Measurements from ENCODE around the gene TENT5C.

Gene TENT5C

DNA sequence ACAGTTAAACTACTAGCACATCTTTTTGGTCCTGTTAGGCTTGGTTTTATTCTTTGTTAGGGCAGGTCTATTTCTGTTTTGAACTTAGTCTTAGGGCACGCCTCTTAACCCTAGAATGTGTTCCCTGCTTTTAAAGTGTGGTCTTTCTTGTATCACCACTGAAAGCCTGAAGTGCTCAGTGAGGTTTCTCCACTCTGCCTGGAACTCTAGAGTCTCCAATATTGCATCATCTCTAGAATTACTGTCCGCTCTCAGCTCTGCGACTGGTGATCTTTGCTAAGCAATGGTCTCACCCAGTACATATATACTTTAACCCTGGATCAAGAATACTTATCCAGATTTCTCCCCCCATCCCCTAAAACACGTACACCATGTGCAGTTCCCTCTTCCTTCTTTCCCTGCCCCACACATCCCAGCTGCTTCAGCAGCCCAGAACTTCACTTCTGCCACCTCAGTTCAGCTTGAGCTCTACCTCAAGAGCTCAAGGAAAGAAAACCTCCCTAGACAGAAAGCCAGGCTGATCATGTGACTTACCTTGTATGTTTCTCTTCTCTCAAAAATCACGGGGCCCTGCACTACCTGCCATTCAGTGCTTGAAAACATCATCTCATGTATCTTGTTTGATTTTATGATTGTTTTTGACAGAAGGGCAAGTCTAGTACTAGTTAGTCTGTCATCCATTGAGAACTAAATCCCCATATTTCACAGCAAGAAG is 59.9 kb downstream of the TENT5C start:
- TF ChIP-seq, protein P1, sequence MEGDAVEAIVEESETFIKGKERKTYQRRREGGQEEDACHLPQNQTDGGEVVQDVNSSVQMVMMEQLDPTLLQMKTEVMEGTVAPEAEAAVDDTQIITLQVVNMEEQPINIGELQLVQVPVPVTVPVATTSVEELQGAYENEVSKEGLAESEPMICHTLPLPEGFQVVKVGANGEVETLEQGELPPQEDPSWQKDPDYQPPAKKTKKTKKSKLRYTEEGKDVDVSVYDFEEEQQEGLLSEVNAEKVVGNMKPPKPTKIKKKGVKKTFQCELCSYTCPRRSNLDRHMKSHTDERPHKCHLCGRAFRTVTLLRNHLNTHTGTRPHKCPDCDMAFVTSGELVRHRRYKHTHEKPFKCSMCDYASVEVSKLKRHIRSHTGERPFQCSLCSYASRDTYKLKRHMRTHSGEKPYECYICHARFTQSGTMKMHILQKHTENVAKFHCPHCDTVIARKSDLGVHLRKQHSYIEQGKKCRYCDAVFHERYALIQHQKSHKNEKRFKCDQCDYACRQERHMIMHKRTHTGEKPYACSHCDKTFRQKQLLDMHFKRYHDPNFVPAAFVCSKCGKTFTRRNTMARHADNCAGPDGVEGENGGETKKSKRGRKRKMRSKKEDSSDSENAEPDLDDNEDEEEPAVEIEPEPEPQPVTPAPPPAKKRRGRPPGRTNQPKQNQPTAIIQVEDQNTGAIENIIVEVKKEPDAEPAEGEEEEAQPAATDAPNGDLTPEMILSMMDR (IDR thresholded peaks at IDR 0.05; ENCODE audit: unreplicated experiment in 3 of 3): no peak
- Mint-ChIP-seq H3K4me1 (no peaks in the 10 kb centered on the region), H3K4me3 (no peak overlapping the region), H3K27me3 (ENCODE audit: low read depth) (peaks cover 3% of the 10 kb centered on the region), H3K36me3 (ENCODE audit: low read depth) (no peaks in the 10 kb centered on the region), H3K9me3 (peaks cover 6% of the 10 kb centered on the region), H3K27ac (no peak overlapping the region)

DNA sequence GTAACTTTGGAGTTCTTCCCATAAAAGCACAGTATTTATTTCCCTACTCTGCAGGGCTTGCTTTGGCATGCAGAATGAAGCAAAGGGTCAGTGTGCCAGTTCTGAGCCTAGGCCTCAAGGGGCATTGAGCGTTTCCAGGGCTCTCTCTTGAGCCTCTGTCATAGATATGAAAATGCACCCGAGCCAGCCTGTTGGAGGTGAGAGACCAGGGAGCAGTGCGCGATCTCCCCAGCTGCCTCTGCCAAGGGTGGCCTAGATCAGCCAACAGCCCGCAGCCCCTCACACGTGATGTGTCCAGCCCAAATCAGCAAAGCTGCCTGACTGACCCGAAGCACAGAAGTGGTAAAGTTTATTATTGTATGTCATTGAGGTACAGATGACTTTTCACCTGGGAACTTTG is 63.7 kb downstream of the TENT5C start:
- peaks cover 4% of the 10 kb centered on the region for H3K4me1 Mint-ChIP-seq
- H3K36me3 Mint-ChIP-seq (ENCODE audit: low read depth): no peaks in the 10 kb centered on the region
- H3K27me3 Mint-ChIP-seq (ENCODE audit: low read depth): peaks cover 13% of the 10 kb centered on the region
- no peak overlapping the region for H3K4me3 Mint-ChIP-seq
- TF ChIP-seq, protein P1 (IDR thresholded peaks at IDR 0.05; ENCODE audit: unreplicated experiment in 3 of 3): no peak
- H3K27ac Mint-ChIP-seq: no peak overlapping the region
- no peaks in the 10 kb centered on the region for H3K9me3 Mint-ChIP-seq

- Mint-ChIP-seq H3K9me3 (no peaks in the 10 kb centered on the region), H3K4me1 (peaks cover 4% of the 10 kb centered on the region), H3K36me3 (ENCODE audit: low read depth) (no peaks in the 10 kb centered on the region), H3K27me3 (ENCODE audit: low read depth) (peaks cover 13% of the 10 kb centered on the region), H3K27ac (no peak overlapping the region), H3K4me3 (no peak overlapping the region)
- TF ChIP-seq, protein P1 (IDR thresholded peaks at IDR 0.05; ENCODE audit: unreplicated experiment in 3 of 3): no peak
These were observed 65.3 kb downstream of the TENT5C start for GRCh38 chr1:117670976-117671780.

GRCh38 chr1:117671781-117672501 is 66.1 kb downstream of the TENT5C start:
- Mint-ChIP-seq H3K4me3 (no peak overlapping the region), H3K9me3 (no peaks in the 10 kb centered on the region), H3K4me1 (peaks cover 4% of the 10 kb centered on the region), H3K36me3 (ENCODE audit: low read depth) (no peaks in the 10 kb centered on the region), H3K27ac (no peak overlapping the region), H3K27me3 (ENCODE audit: low read depth) (peaks cover 13% of the 10 kb centered on the region)
- TF ChIP-seq, protein P1 (IDR thresholded peaks at IDR 0.05; ENCODE audit: unreplicated experiment in 3 of 3): peak; percentile 6 to 25 (median 14)

DNA sequence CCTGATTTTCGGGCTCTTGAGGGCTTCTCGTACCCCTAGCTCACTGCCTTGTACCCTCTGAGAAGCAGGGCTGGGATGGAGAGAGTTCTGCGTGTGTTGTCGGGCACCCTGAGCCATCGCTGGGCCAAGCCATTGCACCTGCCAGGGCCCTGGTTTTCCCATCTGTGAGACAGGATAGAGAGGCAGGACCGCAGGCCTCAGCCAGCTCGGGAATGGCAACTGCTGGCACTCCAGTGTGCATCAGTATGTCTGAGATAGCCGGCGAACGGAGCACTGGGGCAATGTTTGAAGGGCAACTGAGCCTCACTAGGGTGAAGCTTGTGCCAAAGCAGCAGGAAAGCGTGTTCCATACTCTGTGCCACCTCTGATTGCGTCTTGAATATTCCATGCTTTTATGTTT is 66.9 kb downstream of the TENT5C start:
- no peaks in the 10 kb centered on the region for H3K36me3 Mint-ChIP-seq (ENCODE audit: low read depth)
- no peaks in the 10 kb centered on the region for H3K9me3 Mint-ChIP-seq
- H3K4me3 Mint-ChIP-seq: no peak overlapping the region
- no peak overlapping the region for H3K27ac Mint-ChIP-seq
- TF ChIP-seq, protein P1 (IDR thresholded peaks at IDR 0.05; ENCODE audit: unreplicated experiment in 3 of 3): no peak
- H3K4me1 Mint-ChIP-seq: peaks cover 4% of the 10 kb centered on the region
- H3K27me3 Mint-ChIP-seq (ENCODE audit: low read depth): peaks cover 13% of the 10 kb centered on the region
